ENCODE measurements around the gene SPAG5.

The SPAG5 gene

DNA sequence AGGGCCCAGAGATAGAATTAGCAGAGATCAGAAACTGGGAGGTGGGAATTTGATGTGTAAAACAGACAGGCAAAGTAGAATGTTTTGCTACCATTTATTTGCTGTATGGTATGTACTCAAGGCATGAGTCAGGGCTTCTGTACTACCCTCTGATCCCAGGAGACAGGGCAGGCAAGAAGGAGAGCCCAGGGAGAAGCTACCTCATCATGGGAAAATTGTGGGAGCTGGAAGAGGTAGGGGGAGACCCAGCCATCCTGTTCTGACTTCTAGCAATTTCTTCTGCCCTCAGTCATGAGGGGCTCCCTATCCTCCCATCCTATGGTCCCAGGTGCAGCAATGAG lies 25.8 kb downstream of the SPAG5 start:
- Histone ChIP-seq H3K9me3 (no peaks in the 10 kb centered on the region), H3K36me3 (replicated peaks) (peaks cover 15% of the 10 kb centered on the region), H3K27me3 (ENCODE audit: low read depth) (no peaks in the 10 kb centered on the region), H3K4me3 (no peak overlapping the region), H3K4me1 (peaks cover 14% of the 10 kb centered on the region)
- no peak for DNase-seq (ENCODE audit: low spot score in 2 of 2)
- in situ Hi-C loops (cut with MboI; ENCODE audit: low sequenced_read_pairs), result loop anchor here (10.0 kb wide), 1 partner anchor 58 kb away; no protein-coding TSS in a partner anchor

DNA sequence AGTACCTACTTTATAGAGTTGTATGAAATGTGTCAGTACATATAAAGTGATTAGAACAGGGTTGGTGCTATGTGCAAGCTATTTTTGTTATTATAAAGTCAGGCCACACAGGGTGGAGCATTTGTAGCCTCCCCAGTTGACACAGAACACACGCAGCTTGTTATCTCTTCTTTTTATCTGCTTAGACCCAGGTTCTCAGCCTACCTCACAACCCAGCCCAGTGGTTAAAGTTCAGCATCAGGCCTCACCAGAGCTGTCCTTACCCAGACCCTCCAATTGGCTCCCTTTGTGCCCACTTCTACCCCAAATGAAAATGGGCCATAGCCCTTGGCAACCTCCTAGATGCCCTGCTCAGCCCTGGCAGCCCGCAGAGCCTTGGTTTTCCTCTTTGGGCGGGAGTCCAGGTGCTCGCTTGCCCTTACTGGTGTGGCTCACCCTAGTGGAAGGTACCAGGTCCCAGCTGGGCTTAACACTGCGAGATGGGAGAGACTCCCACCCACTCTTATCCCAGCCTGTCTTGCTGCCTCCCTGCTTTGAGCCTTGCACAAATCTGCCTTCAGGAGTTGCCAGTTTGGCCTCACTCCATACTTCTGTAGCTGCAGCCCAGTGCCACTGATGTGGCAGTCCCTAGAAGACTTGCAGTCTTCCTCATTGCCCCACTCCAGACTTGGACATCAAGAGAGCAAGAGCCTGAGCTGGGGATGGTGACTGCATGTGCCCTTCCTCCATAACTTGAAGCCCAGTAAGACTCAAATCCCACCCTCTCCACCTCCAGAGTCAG lies 26.4 kb downstream of the SPAG5 start:
- Histone ChIP-seq H3K27me3 (ENCODE audit: low read depth) (no peaks in the 10 kb centered on the region), H3K36me3 (replicated peaks) (peaks cover 14% of the 10 kb centered on the region), H3K4me3 (peak overlapping the region; percentile 96), H3K4me1 (peaks cover 14% of the 10 kb centered on the region), H3K9me3 (no peaks in the 10 kb centered on the region)
- no peak for DNase-seq (ENCODE audit: low spot score in 2 of 2)
- in situ Hi-C loops (cut with MboI; ENCODE audit: low sequenced_read_pairs), result loop anchor here (10.0 kb wide), 1 partner anchor 58 kb away; no protein-coding TSS in a partner anchor

DNA sequence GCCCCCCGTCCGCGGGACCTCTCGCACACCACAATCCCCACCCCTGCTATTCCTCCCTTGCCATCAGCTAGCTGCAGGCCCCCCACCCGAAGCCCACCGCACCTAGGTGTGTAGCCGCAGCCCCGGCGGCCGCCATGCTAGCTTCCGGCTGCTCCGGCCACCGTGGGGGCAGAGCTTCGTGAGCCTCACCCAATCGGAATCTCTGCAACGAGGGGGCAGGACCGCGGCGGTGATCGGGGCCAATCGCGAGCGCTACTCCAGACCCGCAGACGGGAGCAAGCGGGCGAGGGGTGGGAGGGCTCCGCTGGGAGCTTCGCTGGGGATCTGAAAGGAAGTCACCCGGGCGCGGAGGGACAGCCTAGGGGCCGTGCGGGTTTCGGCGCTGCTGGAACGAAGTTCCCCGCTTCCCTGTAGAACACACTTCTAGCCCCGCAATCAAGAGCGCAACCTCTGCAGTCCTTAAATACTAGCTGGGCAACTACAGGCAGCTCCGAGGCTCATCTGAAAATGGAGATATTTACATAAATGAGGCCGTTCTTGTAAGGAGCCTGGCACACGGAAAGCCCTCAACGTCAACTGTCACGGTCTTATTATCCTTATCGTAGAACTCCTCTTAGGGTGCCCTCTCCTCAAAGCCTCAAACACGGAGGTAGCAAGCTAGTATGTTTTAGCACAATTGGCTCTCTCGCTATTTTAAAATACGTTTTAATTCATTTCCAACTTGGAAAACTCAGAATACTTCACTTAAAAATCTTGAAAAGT lies 27.3 kb downstream of the SPAG5 start, which contains the start of gene PIGS:
PIGS (minus strand) TSS at position 164 of the 762 bp plus-strand sequence; CDS start at position 136, 28 bp downstream.
- no peaks in the 10 kb centered on the region for H3K9me3 ChIP-seq
- H3K36me3 ChIP-seq (replicated peaks), result peaks cover 17% of the 10 kb centered on the region
- in situ Hi-C loops (cut with MboI; ENCODE audit: low sequenced_read_pairs), result loop anchor here (10.0 kb wide), 1 partner anchor 57 kb away; no protein-coding TSS in a partner anchor
- peaks cover 10% of the 10 kb centered on the region for H3K4me1 ChIP-seq
- H3K27me3 ChIP-seq (ENCODE audit: low read depth), result no peaks in the 10 kb centered on the region
- peak within 1 kb of the TSS; percentile 96 for H3K4me3 ChIP-seq
- peak; percentile 91 to 98 for DNase-seq (ENCODE audit: low spot score in 2 of 2)

DNA sequence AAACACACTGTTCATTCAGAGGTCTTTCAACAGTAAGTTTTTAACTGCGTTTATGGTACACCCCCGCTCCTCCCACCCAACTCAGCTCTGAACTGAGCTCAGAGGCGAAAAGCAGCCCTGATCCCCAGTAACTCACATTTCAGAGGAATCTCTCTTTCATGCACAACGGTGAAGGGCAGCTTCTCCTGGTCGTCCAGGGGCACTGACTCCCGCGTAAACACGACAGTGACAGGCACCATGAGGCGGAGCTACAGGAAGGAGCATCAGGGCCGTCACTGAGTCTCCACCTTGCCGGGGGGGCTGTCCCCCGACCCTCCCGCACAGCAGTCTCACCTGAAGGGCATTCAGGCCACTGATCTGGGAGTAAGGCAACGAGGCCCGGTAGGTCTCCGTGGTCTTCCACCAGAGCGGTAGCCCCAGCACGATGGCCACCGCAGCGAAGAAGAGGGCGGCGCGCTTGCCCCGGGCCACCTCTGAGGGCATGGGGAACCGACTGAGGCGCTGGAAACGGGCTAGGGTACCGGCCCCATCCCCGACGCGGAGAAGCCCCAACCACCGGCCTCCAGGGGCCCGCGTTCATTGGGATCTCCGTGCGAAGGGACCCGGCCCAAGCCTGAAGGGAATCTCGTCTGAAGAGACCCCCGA lies 28.0 kb downstream of the SPAG5 start:
- peak overlapping the region; percentile 96 for H3K4me3 ChIP-seq
- no peaks in the 10 kb centered on the region for H3K9me3 ChIP-seq
- peak; percentile 35 to 58 for DNase-seq (ENCODE audit: low spot score in 2 of 2)
- no peaks in the 10 kb centered on the region for H3K27me3 ChIP-seq (ENCODE audit: low read depth)
- peaks cover 17% of the 10 kb centered on the region for H3K36me3 ChIP-seq (replicated peaks)
- in situ Hi-C loops (cut with MboI; ENCODE audit: low sequenced_read_pairs), result loop anchor here (10.0 kb wide), 1 partner anchor 56 kb away; no protein-coding TSS in a partner anchor
- H3K4me1 ChIP-seq, result peaks cover 10% of the 10 kb centered on the region

DNA sequence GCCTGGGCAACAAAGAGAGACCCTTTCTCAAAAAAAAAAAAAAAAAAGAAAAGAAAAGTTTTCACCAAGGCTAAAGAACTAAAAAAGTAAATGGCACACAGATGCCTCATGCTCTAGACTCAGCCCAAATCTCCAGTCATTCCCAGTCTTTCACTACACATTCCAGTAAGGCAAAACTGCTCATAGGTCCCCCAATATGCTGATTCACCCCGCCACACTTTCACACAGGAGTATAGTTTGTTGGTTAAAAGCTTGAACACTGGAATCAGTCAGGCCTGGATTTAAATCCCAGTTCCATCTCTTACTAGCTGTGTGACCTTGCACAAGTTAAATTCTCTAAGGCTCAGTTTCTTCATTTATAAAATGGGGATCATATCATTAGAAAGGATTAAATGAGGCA lies 29.4 kb downstream of the SPAG5 start:
- no peak for DNase-seq (ENCODE audit: low spot score in 2 of 2)
- in situ Hi-C loops (cut with MboI; ENCODE audit: low sequenced_read_pairs), result no loop called here
- Histone ChIP-seq H3K4me3 (no peak overlapping the region; the same call in 1 of the 2 replicates), H3K36me3 (replicated peaks) (peaks cover 17% of the 10 kb centered on the region), H3K4me1 (peaks cover 10% of the 10 kb centered on the region), H3K27me3 (ENCODE audit: low read depth) (no peaks in the 10 kb centered on the region), H3K9me3 (no peaks in the 10 kb centered on the region)

DNA sequence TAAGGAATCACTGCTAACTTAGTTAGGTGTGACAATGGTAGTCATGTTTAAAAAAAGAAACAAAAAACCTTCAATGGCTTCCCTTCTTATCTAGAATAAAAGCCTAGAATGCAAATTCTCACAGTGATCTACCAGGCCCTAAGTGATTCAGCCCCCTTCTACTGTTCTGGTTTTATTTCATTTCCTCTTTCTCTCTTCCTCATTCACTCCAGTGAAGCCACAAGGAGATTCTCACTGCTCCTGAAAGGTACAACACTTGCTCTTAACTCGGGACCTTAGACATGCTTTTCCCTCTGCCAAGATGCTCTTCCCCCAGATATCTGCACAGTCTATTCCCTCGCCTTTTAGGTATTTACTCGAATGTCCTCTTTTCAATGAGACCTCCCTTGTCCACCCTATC lies 31.2 kb downstream of the SPAG5 start:
- no peak for DNase-seq (ENCODE audit: low spot score in 2 of 2)
- H3K9me3 ChIP-seq, result no peaks in the 10 kb centered on the region
- H3K27me3 ChIP-seq (ENCODE audit: low read depth), result no peaks in the 10 kb centered on the region
- H3K4me3 ChIP-seq, result no peak overlapping the region
- H3K4me1 ChIP-seq, result peaks cover 10% of the 10 kb centered on the region
- in situ Hi-C loops (cut with MboI; ENCODE audit: low sequenced_read_pairs), result no loop called here
- peaks cover 34% of the 10 kb centered on the region for H3K36me3 ChIP-seq (replicated peaks)

DNA sequence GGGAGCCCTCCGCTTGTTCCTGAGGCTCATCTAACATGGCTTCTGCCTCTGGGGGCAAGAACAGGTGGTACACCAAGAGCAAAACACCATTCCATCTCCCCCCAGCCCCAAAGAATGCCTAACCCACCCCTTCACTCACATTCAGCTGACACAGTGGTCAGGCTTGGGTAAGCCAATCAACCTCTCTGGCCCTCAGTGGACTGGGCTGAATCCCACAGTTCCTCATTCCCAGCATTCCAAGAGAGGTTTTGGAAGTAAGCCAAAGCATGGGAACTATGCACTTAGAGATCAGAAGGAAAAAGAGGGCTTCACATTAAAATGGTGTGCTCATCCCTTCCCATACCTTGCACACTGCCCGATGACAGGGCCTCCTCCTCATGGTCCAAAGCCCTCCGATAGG lies 35.4 kb downstream of the SPAG5 start:
- no peaks in the 10 kb centered on the region for H3K4me1 ChIP-seq
- peaks cover 63% of the 10 kb centered on the region for H3K36me3 ChIP-seq (replicated peaks)
- H3K9me3 ChIP-seq, result no peaks in the 10 kb centered on the region
- no peak overlapping the region for H3K4me3 ChIP-seq
- H3K27me3 ChIP-seq (ENCODE audit: low read depth), result no peaks in the 10 kb centered on the region
- in situ Hi-C loops (cut with MboI; ENCODE audit: low sequenced_read_pairs), result no loop called here
- no peak for DNase-seq (ENCODE audit: low spot score in 2 of 2)

DNA sequence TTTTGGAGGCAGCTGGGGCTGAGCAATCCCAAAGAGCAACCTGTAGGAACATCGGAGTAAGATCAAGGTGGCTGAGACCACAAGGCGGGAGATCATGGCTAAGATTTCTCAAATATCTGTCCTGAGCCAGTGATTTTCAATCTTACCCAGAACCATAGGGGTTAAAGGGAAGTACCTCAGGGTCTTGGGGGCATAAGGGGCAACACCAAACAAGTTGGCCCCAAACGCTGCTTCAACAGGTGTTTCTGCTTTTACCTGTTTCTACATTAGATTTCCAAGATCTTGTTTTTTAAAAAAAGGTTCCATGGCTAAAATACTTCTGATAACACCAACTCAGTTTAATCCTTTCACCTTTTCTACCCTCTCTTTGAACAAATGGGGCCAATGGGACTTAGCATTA lies 43.8 kb downstream of the SPAG5 start:
- Histone ChIP-seq H3K36me3 (replicated peaks) (peaks cover 67% of the 10 kb centered on the region), H3K27me3 (ENCODE audit: low read depth) (no peaks in the 10 kb centered on the region), H3K4me1 (peaks cover 3% of the 10 kb centered on the region), H3K4me3 (no peak overlapping the region), H3K9me3 (no peaks in the 10 kb centered on the region)
- DNase-seq (ENCODE audit: low spot score in 2 of 2), result no peak
- in situ Hi-C loops (cut with MboI; ENCODE audit: low sequenced_read_pairs), result no loop called here

DNA sequence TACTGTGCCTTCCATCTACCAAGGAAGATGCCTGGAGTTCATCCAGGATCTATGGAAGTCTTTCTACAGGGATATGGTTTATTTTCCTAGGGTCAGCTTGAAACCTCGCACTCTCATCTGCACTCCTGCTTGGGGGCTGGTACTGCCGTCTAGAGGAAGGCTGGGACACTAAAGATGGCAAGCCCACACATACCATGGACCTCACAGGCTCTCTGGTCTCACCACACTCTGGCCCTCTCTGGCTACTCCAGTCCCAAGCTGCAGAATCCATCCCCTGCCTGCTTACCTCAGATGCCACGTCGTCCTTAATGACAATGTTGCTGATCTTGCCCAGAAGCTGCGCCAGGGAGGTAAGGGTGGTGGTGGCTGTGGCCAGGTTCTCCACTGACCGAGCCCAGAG lies 44.3 kb downstream of the SPAG5 start:
- in situ Hi-C loops (cut with MboI; ENCODE audit: low sequenced_read_pairs), result no loop called here
- Histone ChIP-seq H3K4me1 (peaks cover 3% of the 10 kb centered on the region), H3K36me3 (replicated peaks) (peaks cover 63% of the 10 kb centered on the region), H3K4me3 (no peak overlapping the region), H3K9me3 (no peaks in the 10 kb centered on the region), H3K27me3 (ENCODE audit: low read depth) (no peaks in the 10 kb centered on the region)
- no peak for DNase-seq (ENCODE audit: low spot score in 2 of 2)

DNA sequence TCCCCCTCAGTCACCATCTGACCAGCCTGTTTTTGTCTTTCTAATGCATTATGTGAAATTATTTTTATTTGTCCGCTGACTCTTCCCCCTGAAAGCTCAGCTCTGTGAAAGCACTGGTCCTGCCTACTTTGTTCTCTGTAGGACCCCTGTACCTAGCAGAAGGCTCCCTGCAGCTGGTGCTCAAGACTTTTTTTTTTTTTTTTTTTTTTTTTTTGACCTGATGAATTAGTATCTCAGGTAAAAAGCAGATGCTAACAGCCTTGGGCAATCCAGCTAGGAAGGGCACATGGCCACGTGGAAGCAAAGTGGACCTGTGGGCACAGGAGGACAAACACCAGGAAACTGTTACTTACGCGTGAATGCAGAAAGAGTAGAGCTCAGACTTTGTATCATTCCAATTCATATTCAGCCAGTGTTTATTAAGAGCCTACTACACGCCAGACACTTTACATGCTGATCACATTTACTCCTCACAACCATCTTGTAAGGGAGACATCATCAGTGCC lies 45.8 kb downstream of the SPAG5 start:
- in situ Hi-C loops (cut with MboI; ENCODE audit: low sequenced_read_pairs), result no loop called here
- Histone ChIP-seq H3K9me3 (no peaks in the 10 kb centered on the region), H3K27me3 (ENCODE audit: low read depth) (no peaks in the 10 kb centered on the region), H3K4me1 (peaks cover 3% of the 10 kb centered on the region), H3K36me3 (replicated peaks) (peaks cover 51% of the 10 kb centered on the region), H3K4me3 (peak overlapping the region; percentile 72; the same call in 1 of the 2 replicates)
- no peak for DNase-seq (ENCODE audit: low spot score in 2 of 2)

DNA sequence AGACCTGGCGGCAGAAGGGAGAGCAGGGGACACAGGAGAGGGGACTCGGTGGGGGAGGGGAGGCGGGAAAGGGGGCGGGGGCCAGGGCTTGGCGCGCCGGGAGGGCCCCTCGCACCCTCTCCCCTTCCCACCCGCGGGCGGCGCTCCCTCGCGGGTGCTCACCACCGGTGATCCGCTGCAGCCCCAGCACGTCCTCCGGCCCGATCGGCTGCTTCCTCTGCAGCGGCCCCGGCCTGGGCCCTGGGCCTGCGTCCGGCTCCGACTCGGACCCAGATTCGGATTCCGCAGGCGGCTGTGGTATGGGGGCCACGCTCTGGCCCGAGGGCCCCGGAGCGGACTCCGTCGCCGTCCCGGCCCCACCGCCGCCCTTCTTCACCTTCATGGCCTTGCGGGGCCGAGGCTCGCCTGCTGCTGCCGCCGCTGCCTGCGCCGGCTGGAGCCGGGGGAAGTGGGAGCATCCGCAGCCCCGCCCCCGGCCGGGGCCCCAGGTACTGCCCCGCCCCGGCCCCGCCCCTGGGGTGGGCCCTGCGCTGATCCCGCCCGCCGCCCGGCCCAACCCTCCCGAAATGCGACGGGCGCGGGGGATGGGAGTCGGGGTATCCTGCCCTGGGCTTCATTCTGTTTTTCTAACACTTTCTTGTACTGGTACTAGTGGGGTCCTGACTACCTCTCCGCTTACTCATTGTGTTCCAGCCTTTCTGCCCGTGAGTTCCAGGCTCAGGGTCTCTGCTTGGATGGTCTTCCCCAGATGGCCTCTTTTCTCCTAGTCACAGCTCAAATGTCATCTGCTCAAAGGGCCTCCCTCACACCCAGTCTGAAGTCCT lies 46.4 kb downstream of the SPAG5 start, which contains the start of gene UNC119:
UNC119 (minus strand) TSS at position 449 of the 824 bp plus-strand sequence; CDS start at position 382, 67 bp downstream.
- peak; percentile 72 to 86 for DNase-seq (ENCODE audit: low spot score in 2 of 2)
- Histone ChIP-seq H3K27me3 (ENCODE audit: low read depth) (no peaks in the 10 kb centered on the region), H3K9me3 (no peaks in the 10 kb centered on the region), H3K4me3 (peak within 1 kb of the TSS; percentile 72), H3K36me3 (replicated peaks) (peaks cover 46% of the 10 kb centered on the region), H3K4me1 (peaks cover 3% of the 10 kb centered on the region)
- in situ Hi-C loops (cut with MboI; ENCODE audit: low sequenced_read_pairs), result no loop called here

DNA sequence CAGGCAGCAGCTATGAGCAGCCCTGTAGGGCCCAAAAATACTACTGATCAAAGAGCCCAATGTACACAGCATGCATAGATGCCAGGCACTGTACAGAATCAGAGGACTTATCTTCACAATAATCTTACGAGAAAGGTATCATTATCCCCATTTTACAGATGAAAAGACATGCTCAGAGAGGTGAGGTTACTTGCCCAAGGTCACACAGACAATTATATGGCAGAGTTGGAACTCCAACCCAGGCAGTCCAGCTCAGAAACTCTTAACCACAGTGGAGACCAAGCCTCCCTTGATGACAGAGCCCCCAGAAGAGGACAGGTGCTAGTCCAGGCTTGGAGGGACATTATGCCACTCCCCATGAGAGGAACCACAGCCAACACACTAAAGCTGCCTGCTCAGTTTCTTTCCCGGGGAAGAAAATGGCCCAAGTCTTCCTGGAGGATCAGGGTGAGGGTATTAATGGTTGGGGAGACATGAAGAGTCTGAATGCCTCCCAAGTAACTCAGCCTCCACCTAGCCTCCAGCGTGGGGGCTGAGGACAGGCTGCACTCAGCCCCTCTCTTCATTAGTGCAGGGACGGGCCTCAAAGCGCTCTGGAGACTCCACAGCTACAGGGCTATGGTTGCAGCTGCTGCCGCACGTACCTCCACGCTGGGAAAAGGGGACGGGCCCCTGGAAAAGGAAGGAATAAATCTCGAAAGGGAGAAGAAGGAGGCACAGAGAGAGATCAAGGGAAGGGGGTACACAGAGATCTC lies 47.2 kb downstream of the SPAG5 start:
- H3K9me3 ChIP-seq, result no peaks in the 10 kb centered on the region
- H3K27me3 ChIP-seq (ENCODE audit: low read depth), result no peaks in the 10 kb centered on the region
- H3K36me3 ChIP-seq (replicated peaks), result peaks cover 44% of the 10 kb centered on the region
- H3K4me3 ChIP-seq, result peak overlapping the region; percentile 72
- peaks cover 3% of the 10 kb centered on the region for H3K4me1 ChIP-seq
- in situ Hi-C loops (cut with MboI; ENCODE audit: low sequenced_read_pairs), result no loop called here
- DNase-seq (ENCODE audit: low spot score in 2 of 2), result peak; percentile 16 to 46

Measured in HAP-1 (cell line).